Endometrium (tissue), 2 donors: ENCODE measurements around the gene ALK.

Source experiments
- FAIRE-seq: peaks from 2 replicates; lab custom pipeline; 2012; peaks lifted over from hg19 to GRCh38; lab: Jason Lieb, UNC
- donor health status: control.
- donor health status: control.

Gene ALK

DNA sequence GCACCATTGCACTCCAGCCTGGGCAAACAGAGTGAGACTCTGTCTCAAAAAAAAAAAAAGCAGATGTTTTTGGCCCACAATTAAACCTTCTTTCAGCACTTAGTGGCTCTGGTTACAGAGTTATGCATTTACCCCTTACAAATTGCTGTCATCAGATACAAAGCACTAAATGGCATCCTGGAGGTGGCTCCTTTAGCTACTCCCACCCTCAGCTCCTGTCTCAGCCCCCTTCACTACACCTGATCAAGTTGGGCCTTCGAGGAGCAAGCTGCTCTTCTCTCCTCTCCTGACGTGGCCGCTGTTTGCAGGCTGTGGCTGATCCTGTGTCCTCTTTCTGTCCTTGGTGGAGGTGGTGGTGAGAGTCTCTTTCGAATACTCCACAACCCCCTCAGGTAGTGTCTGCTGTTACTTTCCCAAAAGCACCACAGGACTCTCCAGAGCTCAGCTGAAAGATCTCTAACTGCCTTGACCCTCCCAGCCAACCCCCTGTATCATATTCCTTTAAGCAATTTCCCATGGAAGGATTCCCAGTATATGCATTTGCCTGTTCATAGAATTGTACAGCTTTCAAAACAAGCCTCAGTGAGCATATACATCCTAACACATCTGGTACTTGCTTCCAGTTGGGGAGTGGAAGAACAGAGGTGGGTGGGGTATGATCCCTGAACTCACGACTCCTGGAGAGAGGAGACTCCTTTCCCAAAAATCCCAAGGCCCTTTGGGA, 520.3 kb downstream of the ALK start:
- FAIRE-seq = no peak

- no peak for FAIRE-seq
These were observed 522.8 kb downstream of the ALK start for GRCh38 chr2:29398384-29399237.

DNA sequence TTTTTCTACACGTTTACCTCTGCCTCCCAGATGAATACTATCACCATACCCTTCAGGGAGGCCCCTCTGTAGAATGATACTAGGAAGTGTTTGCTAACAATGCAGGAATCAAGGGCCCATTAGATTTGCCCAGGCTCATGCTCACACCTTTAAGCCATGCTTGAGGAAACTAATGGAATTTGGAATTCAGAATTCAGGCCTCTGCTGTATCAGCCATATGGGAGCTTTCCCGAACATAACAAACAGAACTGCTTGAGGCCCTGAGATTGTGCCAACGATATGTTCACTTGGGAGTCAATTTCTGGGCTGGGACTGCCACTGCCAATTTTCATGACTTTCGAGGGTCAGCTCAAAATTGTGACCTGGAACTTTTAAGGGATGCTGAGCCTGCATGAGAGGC, 523.7 kb downstream of the ALK start:
- FAIRE-seq = no peak

GRCh38 chr2:29397039-29397438, 524.3 kb downstream of the ALK start:
- FAIRE-seq = no peak

- FAIRE-seq = no peak
These were observed 526.4 kb downstream of the ALK start for GRCh38 chr2:29394981-29395350.

- no peak for FAIRE-seq
These were observed 526.9 kb downstream of the ALK start for GRCh38 chr2:29394311-29394980.

GRCh38 chr2:29393676-29394075, 527.7 kb downstream of the ALK start:
- no peak for FAIRE-seq

GRCh38 chr2:29392774-29393173, 528.6 kb downstream of the ALK start:
- no peak for FAIRE-seq

GRCh38 chr2:29390136-29390535, 531.2 kb downstream of the ALK start:
- FAIRE-seq = no peak

- no peak for FAIRE-seq
These were observed 531.7 kb downstream of the ALK start for GRCh38 chr2:29389686-29390085.

DNA sequence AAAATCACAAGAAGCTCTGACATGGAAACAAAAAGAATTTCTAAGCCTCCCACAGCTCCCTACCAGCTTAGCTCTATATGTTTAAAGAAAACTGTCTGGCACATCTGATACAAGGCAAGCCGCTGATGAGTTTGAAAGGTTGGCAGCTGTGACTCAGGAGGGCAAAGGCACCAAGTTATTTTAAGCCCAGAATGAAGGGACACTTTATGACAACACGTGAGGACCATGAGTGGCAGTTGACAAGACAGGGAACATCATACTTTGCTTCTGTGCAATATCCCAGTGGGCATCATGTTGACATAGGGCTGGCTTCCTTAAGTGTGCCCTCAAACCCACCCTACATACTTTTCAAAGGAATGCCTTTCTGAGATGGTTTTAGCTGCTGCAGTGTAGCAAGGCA, 533.3 kb downstream of the ALK start:
- FAIRE-seq = no peak

GRCh38 chr2:29382486-29382885, 538.9 kb downstream of the ALK start:
- FAIRE-seq = no peak

- FAIRE-seq = no peak
These were observed 543.6 kb downstream of the ALK start for GRCh38 chr2:29377788-29378187.

DNA sequence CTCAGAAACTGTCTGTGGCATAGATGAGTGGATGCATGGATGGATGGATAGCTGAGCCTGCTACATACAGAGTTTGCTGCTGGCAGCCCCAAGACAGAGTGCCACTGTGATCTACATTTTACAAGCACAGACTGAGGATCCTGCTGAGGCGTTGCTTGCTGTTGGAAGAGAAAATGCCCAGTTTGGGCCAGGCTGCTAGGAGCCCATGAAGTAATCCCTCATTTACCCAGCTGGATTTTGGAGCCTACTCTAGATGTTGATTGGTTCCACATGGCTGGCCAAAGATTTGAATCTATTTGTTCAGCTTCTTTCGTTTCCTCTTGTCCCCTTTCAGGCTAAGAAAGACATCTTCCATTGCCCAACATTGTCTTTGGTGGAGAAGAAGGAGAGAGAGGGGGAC, 544.8 kb downstream of the ALK start:
- no peak for FAIRE-seq

GRCh38 chr2:29375843-29376242, 545.5 kb downstream of the ALK start:
- no peak for FAIRE-seq

GRCh38 chr2:29374823-29375222, 546.6 kb downstream of the ALK start:
- no peak for FAIRE-seq

DNA sequence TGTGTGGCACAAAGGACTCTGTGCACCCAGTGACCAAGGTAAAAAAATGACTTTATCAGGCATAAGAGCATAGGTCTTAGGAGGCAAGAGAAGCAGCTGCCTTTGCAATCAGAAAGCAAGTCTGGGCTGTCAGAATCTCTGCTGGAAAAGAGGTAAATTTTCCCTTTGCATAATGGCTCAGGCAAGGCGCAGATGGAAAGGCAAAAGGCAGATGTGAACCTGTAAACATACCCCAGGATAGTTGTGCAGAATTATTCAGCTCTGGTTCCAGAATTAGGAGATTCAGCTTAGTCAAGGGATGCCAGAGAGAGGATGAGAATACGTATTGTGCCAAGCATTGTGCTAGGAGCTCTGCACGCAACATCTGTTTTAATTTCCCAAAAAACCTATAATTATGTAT, 547.5 kb downstream of the ALK start:
- no peak for FAIRE-seq

DNA sequence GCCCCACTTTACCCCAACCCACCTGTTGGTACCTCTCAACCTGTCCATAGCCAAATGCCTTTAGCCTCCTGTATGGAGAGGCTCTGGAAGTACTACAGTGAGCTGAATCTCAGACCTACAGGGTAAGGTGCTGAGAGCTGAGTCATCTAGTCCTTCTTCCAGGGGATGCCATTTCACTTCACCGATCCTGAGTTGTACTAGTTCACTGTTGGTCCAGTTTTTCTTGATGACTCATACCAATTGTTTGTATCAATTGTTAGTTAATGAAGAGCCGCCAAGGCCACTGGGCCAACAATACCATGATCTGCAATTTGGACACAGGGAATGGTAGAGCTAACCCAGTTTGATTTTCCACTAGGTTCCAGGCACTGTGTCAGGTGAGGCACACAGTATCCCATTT, 549.2 kb downstream of the ALK start:
- no peak for FAIRE-seq

GRCh38 chr2:29370581-29371125, 550.7 kb downstream of the ALK start:
- FAIRE-seq = no peak

DNA sequence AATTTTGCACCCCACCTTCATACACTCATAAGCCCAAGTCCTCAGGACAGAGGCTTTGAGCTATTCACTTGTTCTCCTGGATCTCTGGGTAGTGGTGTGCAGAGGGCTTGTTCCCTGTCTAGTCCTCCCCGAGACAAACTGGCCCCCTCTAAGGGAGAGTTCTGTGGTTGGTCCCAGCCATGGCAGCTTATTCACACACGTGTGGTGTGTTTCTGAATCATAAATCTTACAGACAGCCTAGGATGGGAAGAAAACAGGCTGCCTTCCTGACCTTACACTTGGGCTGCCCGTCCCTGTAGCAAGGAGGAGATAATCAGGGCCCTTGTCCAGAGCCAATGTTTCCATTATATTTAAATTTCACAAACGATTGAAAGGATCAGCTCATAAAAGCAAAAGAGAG, 551.2 kb downstream of the ALK start:
- no peak for FAIRE-seq

DNA sequence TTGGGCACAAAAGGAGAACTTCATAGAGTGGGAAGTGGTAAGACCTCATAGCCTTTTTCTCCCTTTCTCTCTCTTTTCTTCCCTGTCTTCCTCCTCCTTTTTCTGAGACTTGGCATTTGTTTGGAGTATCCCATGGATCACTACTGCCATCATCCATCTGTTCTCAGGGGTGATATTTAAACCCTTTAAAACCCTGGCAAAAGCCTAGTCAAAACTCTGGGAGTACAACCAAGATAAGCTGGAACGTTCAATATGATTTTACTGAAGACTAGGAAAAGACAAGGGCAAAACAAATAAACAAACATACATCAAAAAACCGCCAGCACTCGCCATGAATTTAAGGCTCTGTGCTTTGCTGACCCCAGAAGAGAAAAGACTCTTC, 552.7 kb downstream of the ALK start:
- no peak for FAIRE-seq

- no peak for FAIRE-seq
These were observed 553.3 kb downstream of the ALK start for GRCh38 chr2:29367986-29368658.
